ENCODE results near the gene RASGRF2. TPM values are rescaled to one million over a fixed set of nuclear protein-coding genes. Genes with fewer than 3 reads are reported as not detected.

Gene RASGRF2, protein sequence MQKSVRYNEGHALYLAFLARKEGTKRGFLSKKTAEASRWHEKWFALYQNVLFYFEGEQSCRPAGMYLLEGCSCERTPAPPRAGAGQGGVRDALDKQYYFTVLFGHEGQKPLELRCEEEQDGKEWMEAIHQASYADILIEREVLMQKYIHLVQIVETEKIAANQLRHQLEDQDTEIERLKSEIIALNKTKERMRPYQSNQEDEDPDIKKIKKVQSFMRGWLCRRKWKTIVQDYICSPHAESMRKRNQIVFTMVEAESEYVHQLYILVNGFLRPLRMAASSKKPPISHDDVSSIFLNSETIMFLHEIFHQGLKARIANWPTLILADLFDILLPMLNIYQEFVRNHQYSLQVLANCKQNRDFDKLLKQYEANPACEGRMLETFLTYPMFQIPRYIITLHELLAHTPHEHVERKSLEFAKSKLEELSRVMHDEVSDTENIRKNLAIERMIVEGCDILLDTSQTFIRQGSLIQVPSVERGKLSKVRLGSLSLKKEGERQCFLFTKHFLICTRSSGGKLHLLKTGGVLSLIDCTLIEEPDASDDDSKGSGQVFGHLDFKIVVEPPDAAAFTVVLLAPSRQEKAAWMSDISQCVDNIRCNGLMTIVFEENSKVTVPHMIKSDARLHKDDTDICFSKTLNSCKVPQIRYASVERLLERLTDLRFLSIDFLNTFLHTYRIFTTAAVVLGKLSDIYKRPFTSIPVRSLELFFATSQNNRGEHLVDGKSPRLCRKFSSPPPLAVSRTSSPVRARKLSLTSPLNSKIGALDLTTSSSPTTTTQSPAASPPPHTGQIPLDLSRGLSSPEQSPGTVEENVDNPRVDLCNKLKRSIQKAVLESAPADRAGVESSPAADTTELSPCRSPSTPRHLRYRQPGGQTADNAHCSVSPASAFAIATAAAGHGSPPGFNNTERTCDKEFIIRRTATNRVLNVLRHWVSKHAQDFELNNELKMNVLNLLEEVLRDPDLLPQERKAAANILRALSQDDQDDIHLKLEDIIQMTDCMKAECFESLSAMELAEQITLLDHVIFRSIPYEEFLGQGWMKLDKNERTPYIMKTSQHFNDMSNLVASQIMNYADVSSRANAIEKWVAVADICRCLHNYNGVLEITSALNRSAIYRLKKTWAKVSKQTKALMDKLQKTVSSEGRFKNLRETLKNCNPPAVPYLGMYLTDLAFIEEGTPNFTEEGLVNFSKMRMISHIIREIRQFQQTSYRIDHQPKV (N-terminal part only)
- total RNA-seq (2021), result 0.10 and 0.48 TPM in 2 replicates
- Bru-seq, nascent RNA, result percentile 14 among the genes with signal in this experiment
- percentile 22 among the genes with signal in this experiment for BruChase-seq, experiment 1, labeled RNA remaining after a 2-hour chase
- percentile 16 among the genes with signal in this experiment for BruChase-seq, experiment 2, labeled RNA remaining after a 6-hour chase
- long read RNA-seq, result 0 reads

DNA sequence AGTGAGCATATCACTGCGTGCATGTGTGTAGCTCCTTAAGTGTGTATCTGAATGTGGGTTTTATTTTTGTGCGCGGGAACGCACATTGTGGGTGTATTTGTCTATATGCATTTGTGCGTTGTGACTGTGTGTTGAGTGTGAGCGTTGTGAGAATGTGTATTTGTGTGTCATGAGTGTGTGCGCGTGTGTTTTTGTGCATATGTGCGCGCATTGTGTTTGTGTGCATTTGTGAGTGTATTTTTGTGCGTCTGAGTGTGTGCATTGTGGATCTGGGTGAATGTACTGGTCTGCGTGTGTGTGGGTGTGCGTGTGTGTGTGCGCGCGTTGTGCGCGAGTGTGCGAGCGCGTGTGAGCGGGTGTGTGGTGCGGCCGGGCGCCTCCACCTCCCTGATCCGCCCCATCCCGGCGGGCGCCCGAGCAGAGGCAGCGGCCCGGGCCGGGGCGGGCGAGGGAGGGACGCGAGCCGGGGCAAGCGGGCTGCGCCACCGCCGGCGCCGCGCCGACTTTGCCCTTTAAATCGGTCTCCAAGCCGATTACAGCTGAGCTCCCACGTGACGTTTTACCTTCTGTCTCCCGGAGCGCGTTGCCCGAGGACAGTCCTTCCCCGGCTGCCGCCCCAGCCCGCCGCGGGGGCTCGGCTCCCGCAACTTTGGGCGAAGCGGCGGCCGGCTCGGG lies at the start of gene RASGRF2:
TSS of gene RASGRF2 (plus strand) at position 596 of the 675 bp plus-strand sequence. CDS start 376 bp downstream, outside the sequence.
- no peak within 1 kb of the TSS for H3K27ac ChIP-seq
- no peaks in the 10 kb centered on the region for H3K27me3 ChIP-seq (ENCODE audit: insufficient read depth, low read depth)
- H4K20me1 ChIP-seq (ENCODE audit: insufficient read depth), result no peaks in the 10 kb centered on the region
- H3K4me1 ChIP-seq (replicated peaks; ENCODE audit: insufficient read depth), result peaks cover 18% of the 10 kb centered on the region
- CTCF ChIA-PET, result no interaction called here
- no peak for TF ChIP-seq EZH2 (IDR thresholded peaks at IDR 0.05; ENCODE audit: low read depth)
- TF ChIP-seq, protein P1, sequence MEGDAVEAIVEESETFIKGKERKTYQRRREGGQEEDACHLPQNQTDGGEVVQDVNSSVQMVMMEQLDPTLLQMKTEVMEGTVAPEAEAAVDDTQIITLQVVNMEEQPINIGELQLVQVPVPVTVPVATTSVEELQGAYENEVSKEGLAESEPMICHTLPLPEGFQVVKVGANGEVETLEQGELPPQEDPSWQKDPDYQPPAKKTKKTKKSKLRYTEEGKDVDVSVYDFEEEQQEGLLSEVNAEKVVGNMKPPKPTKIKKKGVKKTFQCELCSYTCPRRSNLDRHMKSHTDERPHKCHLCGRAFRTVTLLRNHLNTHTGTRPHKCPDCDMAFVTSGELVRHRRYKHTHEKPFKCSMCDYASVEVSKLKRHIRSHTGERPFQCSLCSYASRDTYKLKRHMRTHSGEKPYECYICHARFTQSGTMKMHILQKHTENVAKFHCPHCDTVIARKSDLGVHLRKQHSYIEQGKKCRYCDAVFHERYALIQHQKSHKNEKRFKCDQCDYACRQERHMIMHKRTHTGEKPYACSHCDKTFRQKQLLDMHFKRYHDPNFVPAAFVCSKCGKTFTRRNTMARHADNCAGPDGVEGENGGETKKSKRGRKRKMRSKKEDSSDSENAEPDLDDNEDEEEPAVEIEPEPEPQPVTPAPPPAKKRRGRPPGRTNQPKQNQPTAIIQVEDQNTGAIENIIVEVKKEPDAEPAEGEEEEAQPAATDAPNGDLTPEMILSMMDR (conservative IDR thresholded peaks at IDR 0.05), result no peak
- H3K9me2 ChIP-seq (ENCODE audit: insufficient read depth), result 0 out of 2 replicates have a peak, but pooled peaks cover 3% of the 10 kb centered on the region
- no peaks in the 10 kb centered on the region for H3K79me2 ChIP-seq (ENCODE audit: low read depth)
- DNase-seq, result no peak
- H3K4me3 ChIP-seq, result no peak within 1 kb of the TSS
- no peaks in the 10 kb centered on the region for H3K36me3 ChIP-seq (ENCODE audit: low read depth)
- H3F3A ChIP-seq (ENCODE audit: insufficient read depth, low read depth), result no peaks in the 10 kb centered on the region
- no peaks in the 10 kb centered on the region for H3K9me3 ChIP-seq (ENCODE audit: insufficient read depth, low read depth)
- POLR2A ChIA-PET (ENCODE audit: unreplicated experiment), result no interaction called here
- no peak within 1 kb of the TSS for H3K4me2 ChIP-seq
- no TSS peak for BruUV-seq (replicated peaks)
- intact Hi-C loops (cut with micrococcal nuclease; ENCODE audit: unreplicated experiment), result no loop called here
- H2AFZ ChIP-seq, result no peak within 1 kb of the TSS

DNA sequence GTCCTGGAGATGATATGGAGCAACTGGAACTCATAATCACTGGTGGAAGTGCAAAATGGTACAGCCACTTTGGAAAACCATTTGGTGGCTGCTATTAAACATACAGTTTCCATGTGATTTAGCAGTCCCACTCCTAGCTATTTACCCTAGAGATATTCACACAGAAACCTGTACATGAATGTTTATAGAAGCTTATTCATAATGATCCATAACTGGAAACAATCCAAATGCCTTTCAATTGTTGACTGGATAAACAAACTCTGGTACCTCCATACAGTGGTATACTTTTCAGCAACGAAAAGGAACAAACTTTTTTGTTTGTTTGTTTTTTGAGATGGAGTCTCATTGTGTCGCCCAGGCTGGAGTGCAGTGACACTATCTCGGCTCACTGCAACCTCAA lies 47.7 kb upstream of the RASGRF2 start:
- H3K27ac ChIP-seq, result no peak overlapping the region
- TF ChIP-seq, protein P1 (conservative IDR thresholded peaks at IDR 0.05), result no peak
- no peak for TF ChIP-seq EZH2 (IDR thresholded peaks at IDR 0.05; ENCODE audit: low read depth)
- H3K9me2 ChIP-seq (ENCODE audit: insufficient read depth), result no peaks in the 10 kb centered on the region
- no peaks in the 10 kb centered on the region for H3K79me2 ChIP-seq (ENCODE audit: low read depth)
- H3K4me3 ChIP-seq, result no peak overlapping the region
- H2AFZ ChIP-seq, result no peak overlapping the region
- H3K4me1 ChIP-seq (replicated peaks; ENCODE audit: insufficient read depth), result no peaks in the 10 kb centered on the region
- ChIA-PET POLR2A (ENCODE audit: unreplicated experiment) (no interaction called here), CTCF (no interaction called here)
- intact Hi-C loops (cut with micrococcal nuclease; ENCODE audit: unreplicated experiment), result no loop called here
- DNase-seq, result no peak
- BruUV-seq (replicated peaks), result no TSS peak
- no peaks in the 10 kb centered on the region for H3K9me3 ChIP-seq (ENCODE audit: insufficient read depth, low read depth)
- no peaks in the 10 kb centered on the region for H3K27me3 ChIP-seq (ENCODE audit: insufficient read depth, low read depth)
- no peaks in the 10 kb centered on the region for H3F3A ChIP-seq (ENCODE audit: insufficient read depth, low read depth)
- H3K4me2 ChIP-seq, result no peak overlapping the region
- H3K36me3 ChIP-seq (ENCODE audit: low read depth), result no peaks in the 10 kb centered on the region
- H4K20me1 ChIP-seq (ENCODE audit: insufficient read depth), result no peaks in the 10 kb centered on the region
